HG02763 (cell line): ENCODE measurements around the gene NKTR.
A peak's percentile ranks its signal among the peaks of the same experiment; 100 is the strongest.
"Not testable (repeated sequence)": the region's sequence is repeated elsewhere in the genome, so short reads cannot be mapped to it uniquely, and the experiment has no call there.

Experiments
- ATAC-seq: cut with Tn5 transposase; IDR thresholded peaks from one replicate; pipeline ENCODE4 v1.9.1; 2021; ENCODE audit warnings: mild to moderate bottlenecking, moderate library complexity; ENCODE audit not compliant: unreplicated experiment

The NKTR gene

DNA sequence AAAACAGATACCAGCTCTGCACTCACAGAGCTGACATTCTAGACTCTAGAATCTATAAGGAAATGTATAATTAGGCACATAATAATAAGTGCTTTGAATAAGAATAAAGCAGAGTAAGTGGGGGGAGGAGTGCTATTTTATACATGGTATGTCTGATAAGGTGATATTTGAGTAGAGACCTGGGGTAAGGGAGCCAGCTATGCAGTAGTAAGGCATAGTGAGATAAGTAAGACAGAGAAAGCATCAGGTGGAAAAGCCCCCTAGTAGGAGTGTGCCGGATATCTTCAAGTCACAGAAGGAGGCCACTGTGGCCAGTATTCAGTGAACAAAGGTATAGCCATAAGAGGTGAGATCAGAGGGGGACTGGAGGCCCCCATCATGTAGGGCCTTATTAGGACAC lies 6.9 kb upstream of the NKTR start:
- ATAC-seq, result no peak

GRCh38 chr3:42595682-42596081 lies 4.8 kb upstream of the NKTR start:
- ATAC-seq, result no peak

DNA sequence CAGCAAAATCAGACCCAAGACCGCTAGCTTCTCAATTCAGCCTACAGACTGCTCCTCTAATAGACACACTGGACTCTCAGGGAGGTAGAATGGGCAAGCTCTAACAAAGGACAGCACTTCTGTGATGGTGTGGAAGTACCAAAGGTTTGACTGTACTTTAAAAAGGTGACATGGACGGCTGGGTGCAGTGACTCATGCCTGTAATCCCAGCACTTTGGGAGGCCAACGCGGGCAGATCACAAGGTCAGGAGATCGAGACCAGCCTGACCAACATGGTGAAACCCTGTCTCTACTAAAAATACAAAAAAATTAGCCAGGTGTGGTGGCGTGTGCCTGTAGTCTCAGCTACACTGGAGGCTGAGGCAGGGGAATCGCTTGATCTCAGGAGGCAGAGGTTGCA lies 3.4 kb upstream of the NKTR start:
- not testable (repeated sequence) for ATAC-seq

DNA sequence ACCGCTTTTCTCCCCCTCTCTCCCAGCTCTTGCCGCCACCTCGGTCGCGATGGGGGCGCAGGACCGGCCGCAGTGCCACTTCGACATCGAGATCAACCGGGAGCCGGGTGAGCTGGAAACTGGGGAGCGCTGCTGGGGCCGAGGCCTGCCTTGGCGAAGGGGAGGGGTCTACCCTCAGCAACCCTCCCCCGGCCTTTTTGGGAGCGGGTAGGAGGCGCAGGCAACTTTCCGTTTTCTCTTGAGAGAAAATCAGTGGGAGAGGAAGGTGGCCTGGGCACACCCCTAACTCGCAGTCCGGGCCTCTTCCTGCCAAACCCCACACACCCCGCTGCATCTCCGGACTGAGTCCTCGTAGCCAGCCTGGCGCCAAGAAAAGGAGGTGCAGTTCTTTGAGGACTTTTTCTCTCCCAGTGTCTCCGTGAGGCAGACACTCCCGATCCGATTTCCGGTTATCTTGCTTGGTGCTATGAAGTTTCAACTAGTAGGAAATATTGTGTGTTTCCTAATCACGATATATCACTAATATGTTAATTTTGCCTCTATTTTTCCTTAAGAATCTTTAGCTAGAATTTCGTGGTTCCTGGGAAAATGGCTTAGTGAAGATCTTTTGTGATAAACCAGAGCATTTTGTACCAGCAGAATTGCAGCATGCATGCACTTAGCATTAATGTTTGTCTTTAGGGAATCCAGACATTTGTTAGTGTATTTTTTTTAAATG lies 631 bp downstream of the NKTR start:
- ATAC-seq, result peak; percentile 20

DNA sequence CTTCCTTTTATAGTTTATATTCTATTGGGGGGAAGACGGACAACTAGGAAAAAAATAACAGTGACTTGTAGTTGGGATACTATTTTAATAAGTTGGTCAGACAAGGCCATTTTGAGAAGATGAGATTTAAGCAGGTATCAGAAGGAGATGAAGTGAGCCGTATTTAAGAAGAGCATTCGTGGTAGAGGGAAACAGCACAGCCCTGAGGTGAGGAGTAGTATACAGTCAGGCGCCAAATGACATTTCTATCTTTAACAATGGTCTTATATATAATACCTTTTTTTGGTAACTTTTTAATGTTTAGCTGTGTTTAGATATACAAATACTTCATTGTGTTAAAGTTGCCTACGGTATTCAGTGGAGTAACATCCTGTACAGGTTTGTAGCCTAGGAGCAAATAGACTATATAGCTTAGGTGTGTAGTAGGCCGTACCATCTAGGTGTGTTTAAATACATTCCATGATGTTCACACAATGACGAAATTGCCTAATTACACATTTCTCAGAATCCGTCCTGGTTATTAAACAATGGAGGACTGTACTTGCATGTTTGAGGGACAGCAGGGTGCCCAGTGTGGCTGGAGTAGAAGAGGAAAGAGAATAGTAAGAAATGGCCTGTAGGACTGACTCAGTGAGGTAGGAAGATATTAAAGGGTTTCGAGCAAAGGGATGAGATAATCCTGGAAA lies 1.6 kb downstream of the NKTR start:
- no peak for ATAC-seq

GRCh38 chr3:42602961-42603360 lies 2.5 kb downstream of the NKTR start:
- no peak for ATAC-seq

DNA sequence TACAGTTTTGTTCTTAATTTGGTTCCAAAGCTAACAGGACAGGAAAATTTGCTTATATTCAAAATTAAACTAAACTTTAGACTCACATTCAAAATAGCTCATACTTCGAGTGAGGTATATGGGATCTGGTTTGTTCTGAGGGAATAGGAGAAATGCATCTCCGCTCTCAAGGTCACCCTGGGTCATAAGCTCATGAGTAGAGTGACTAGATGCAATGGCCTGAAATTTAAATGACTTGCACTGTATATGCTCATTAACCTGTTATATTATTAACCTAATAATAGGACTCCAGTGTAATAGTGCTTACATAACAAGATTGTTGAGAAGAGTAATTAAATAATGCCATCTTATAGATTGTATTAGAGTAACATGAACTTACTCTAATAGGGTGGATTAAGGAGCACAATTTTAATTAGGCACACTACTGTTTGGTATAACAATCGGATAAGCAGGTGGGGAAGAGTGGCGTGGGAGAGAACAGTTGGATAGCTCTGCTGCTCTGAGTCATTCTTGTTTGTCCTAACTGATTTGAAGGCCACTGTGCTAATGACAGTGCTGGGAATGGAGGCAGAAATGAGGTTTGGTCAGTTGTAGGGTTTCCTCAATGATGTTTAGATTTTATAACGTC lies 5.2 kb downstream of the NKTR start:
- no peak for ATAC-seq

- no peak for ATAC-seq
Measured at GRCh38 chr3:42608581-42608980, 8.1 kb downstream of the NKTR start.

- ATAC-seq, result no peak
Measured at GRCh38 chr3:42610976-42611375, 10.5 kb downstream of the NKTR start.

DNA sequence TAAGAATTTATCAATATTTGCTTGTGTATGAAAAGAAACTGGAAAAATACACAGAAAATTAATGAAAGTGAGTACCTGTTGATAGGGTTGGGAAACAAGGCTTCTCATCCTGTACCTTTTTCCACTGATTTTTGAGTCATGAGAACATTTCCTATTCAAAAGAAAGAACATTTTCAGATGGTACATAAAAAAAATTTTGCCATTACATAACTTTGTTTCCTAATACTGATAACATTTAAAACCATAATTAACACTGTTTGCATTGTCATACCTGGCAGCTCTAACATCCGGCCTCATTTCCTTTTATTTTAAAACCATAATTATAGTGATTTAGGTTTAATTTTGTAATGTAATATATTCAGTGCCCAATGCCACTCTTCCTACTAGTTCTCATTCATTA lies 11.7 kb downstream of the NKTR start:
- ATAC-seq, result no peak

- peak; percentile 57 for ATAC-seq
Measured at GRCh38 chr3:42612928-42613327, 12.4 kb downstream of the NKTR start.

DNA sequence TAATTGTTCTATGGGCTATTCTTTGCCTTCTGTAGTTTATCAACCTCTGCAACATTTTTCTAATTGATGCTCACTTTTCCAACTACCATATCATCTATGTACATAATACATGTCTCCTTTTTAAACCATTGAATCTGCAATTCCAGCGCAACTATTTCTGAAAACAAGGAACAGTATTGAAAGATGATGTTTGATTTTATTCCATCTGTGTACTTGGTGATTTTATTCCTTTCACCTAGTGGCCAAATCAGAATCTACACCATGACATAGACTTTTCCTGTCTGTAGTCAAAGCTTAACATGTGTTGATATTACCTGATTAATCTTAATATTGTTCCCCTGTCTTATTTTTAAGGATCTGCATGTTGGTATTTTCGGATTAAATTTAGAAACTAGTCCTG lies 13.0 kb downstream of the NKTR start:
- no peak for ATAC-seq

DNA sequence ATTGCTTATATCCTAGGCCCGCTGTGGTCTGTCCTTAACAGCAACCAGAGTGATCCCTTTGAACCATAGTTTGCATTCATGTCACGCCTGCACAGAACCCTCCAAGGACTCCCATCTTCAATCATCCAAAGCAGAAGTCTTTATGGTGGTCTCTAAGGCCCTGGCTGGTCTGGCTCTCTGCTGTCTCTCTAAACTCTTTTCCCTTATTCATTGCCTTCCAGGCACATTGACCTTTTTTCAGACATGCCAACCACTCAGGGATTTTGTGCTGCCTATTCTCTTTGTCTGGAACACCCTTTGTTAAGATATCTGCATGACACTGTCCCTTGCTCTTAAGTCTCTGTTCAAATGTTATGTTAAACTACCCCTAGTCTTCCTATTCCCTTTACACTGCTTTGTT lies 31.1 kb downstream of the NKTR start:
- no peak for ATAC-seq

- ATAC-seq, result no peak
Measured at GRCh38 chr3:42632146-42632545, 31.7 kb downstream of the NKTR start.

- no peak for ATAC-seq
Measured at GRCh38 chr3:42633544-42633943, 33.1 kb downstream of the NKTR start.

- no peak for ATAC-seq
Measured at GRCh38 chr3:42635111-42635510, 34.6 kb downstream of the NKTR start.

- ATAC-seq, result no peak
Measured at GRCh38 chr3:42637001-42637400, 36.5 kb downstream of the NKTR start.

DNA sequence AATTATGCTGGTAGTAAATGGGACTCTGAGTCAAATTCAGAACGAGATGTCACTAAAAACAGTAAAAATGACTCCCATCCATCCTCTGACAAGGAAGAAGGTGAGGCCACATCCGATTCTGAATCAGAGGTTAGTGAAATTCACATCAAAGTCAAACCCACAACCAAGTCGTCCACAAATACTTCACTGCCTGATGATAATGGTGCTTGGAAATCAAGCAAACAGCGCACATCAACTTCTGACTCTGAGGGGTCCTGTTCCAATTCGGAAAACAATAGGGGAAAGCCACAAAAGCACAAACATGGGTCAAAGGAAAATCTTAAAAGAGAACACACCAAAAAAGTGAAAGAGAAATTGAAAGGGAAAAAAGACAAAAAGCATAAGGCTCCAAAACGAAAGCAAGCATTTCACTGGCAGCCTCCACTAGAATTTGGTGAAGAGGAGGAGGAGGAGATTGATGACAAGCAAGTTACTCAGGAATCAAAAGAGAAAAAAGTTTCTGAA lies 37.9 kb downstream of the NKTR start:
- peak; percentile 43 for ATAC-seq

DNA sequence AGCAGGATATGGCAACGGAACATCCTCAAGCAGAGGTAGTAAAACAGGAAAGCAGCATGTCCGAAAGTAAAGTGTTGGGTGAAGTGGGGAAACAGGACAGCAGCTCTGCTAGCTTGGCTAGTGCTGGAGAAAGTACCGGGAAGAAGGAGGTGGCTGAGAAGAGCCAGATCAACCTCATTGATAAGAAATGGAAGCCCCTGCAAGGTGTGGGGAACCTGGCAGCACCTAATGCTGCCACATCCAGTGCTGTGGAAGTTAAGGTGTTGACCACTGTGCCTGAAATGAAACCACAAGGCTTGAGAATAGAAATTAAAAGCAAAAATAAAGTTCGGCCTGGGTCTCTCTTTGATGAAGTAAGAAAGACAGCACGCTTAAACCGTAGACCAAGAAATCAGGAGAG lies 38.7 kb downstream of the NKTR start:
- no peak for ATAC-seq

DNA sequence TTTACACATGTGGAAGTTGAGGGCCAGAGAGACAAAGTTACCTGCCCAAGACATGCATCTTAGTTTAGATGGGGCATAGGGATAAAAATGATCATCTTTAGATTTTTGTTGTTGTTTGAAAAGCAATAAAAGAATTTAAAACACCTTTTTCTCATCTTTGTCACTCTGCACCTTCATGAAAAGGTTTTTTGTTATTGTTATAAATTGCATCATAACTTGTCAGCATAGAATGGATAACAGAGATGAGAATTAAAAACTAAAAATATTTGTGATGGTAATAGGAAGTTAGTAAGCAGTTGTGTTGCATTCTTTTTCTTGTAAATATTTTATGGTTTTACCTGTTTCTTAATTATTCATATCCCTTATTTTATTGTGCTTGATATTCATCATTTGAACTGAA lies 39.6 kb downstream of the NKTR start:
- ATAC-seq, result no peak

DNA sequence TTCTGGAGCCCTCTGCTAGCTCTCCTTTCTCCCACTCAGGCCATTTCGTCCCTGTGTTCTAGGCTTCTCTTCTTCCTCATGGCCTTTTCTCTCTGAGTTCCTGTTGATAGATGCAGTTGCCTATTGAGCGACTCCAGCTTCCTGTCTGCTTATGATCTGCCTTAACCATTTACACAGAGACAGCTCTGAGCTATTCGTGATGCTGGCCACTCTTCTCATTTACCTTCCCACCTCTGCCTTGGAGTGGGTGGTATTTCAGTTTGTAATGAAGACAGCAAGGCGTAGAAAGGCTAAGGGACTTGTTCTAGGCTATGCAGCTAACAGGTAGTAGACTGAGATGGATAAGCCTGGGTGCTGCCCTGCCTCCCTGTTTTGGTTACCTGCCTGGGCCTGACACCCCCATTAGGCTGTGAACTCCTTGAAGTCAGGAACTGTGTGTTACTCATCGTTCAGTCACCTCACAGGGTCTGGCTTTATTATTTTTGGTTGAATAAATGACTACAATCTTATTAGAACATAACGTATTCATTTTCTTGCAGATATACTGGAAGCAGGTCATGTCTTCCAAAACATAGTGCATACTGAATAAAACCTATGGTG lies 40.4 kb downstream of the NKTR start:
- no peak for ATAC-seq
